Endothelial cell of umbilical vein (primary cell): ENCODE measurements around the gene WDR38. TPM values are rescaled to one million over a fixed set of nuclear protein-coding genes. Genes with fewer than 3 reads are reported as not detected.

Experiments
- BruUV-seq: library from RNA; stranded (reverse); fragments of 400-500 nt; replicated peaks from 2 replicates; lab custom pipeline; 2021; lab: Mats Ljungman, UMichigan
- CTCF ChIA-PET: fragments of 300-600, 350-600 bp; sonication (Branson Sonifier 250); formaldehyde crosslinking; loops from one replicate; lab custom pipeline; 2021; ENCODE audit warnings: antibody characterized with exemption, inconsistent platforms; lab: Charles Lee
- POLR2A ChIA-PET: fragments of 300-600, 350-600 bp; sonication (Branson Sonifier 250); formaldehyde crosslinking; loops from one replicate; lab custom pipeline; 2021; ENCODE audit warnings: antibody characterized with exemption, inconsistent platforms; lab: Charles Lee
- DNase-seq: peaks from one replicate; pipeline ENCODE4 v3.0.0-alpha.2; 2011; ENCODE audit warnings: low read depth, low spot score
- FAIRE-seq: peaks from 2 replicates; lab custom pipeline; 2011; peaks lifted over from hg19 to GRCh38; lab: Jason Lieb, UNC
- H2AFZ ChIP-seq: 2 replicates; pipeline ENCODE4 v1.6.0; 2012; ENCODE audit warnings: low read depth, low read length, control low read depth, inconsistent platforms
- H3K27ac ChIP-seq: 2 replicates; pipeline ENCODE4 v1.5.1; 2011; ENCODE audit warnings: low read depth, mild to moderate bottlenecking, control low read depth, low read length, moderate library complexity; ENCODE audit not compliant: insufficient read depth
- H3K27me3 ChIP-seq, 2 experiments: 2 replicates each; pipeline versions ENCODE4 v1.6.0 to v1.6.1; 2011; ENCODE audit warnings: low read length in 2 of 2, mixed read lengths in 1 of 2; ENCODE audit not compliant: control insufficient read depth in 2 of 2, insufficient read depth in 2 of 2
- H3K36me3 ChIP-seq, 2 experiments: 2 replicates in 1 of 2; 3 replicates in 1 of 2; pipeline ENCODE4 v1.5.1; 2011; ENCODE audit warnings: low read length in 2 of 2, mild to moderate bottlenecking in 1 of 2, moderate library complexity in 1 of 2; ENCODE audit not compliant: control insufficient read depth in 2 of 2, insufficient read depth in 2 of 2; ENCODE audit errors: extremely low read depth in 1 of 2
- H3K4me1 ChIP-seq: 3 replicates; pipeline ENCODE4 v1.5.1; 2011; ENCODE audit warnings: mild to moderate bottlenecking, low read length; ENCODE audit not compliant: control insufficient read depth, insufficient read depth; ENCODE audit errors: extremely low read depth
- H3K4me2 ChIP-seq: 2 replicates; pipeline ENCODE4 v1.6.1; 2011; ENCODE audit warnings: low read length, control low read depth, mixed read lengths; ENCODE audit not compliant: insufficient read depth
- H3K4me3 ChIP-seq, 3 experiments: fragments of 200-600 bp in 1 of 3; sonication (generic), shearing (Covaris generic) in 1 of 3; replicated peaks in 1 of 3; 2 replicates each; pipeline ENCODE4 v1.5.1; 2011 to 2016; ENCODE audit warnings: control low read depth in 3 of 3, low read length in 3 of 3, mild to moderate bottlenecking in 2 of 3, inconsistent platforms in 1 of 3, low read depth in 1 of 3, moderate library complexity in 1 of 3; ENCODE audit not compliant: insufficient read depth in 1 of 3
- H3K79me2 ChIP-seq: 2 replicates; pipeline ENCODE4 v1.6.0; 2012; ENCODE audit warnings: low read length, inconsistent platforms; ENCODE audit not compliant: control insufficient read depth, insufficient read depth
- H3K9ac ChIP-seq: replicated peaks from 2 replicates; pipeline ENCODE3; 2011; ENCODE audit warnings: low read length, control low read depth; ENCODE audit not compliant: insufficient read depth; ENCODE audit errors: extremely low read depth
- H3K9me1 ChIP-seq: replicated peaks from 3 replicates; pipeline ENCODE4 v1.6.0; 2011; ENCODE audit warnings: mild to moderate bottlenecking, low read length; ENCODE audit not compliant: control insufficient read depth, insufficient read depth; ENCODE audit errors: extremely low read depth
- H3K9me3 ChIP-seq: replicated peaks from 2 replicates; pipeline ENCODE4 v1.5.1; 2012; ENCODE audit warnings: low read length, inconsistent platforms; ENCODE audit not compliant: control insufficient read depth, insufficient read depth
- H4K20me1 ChIP-seq: replicated peaks from 2 replicates; pipeline ENCODE3; 2011; ENCODE audit warnings: mild to moderate bottlenecking, low read length; ENCODE audit not compliant: control insufficient read depth, insufficient read depth; ENCODE audit errors: extremely low read depth
- EZH2 ChIP-seq: IDR thresholded peaks from 2 replicates; pipeline ENCODE4 v1.6.1; 2012; ENCODE audit warnings: borderline replicate concordance, low read depth, mild to moderate bottlenecking, moderate library complexity, low read length, inconsistent platforms; ENCODE audit not compliant: severe bottlenecking
- GATA2 ChIP-seq: IDR thresholded peaks from 2 replicates; pipeline ENCODE4 v1.7.0; 2011; ENCODE audit warnings: low read depth, mild to moderate bottlenecking, moderate library complexity, mixed read lengths, low read length; ENCODE audit not compliant: insufficient read length, insufficient read depth
- JUN ChIP-seq: IDR thresholded peaks from 2 replicates; pipeline ENCODE4 v1.6.1; 2011; ENCODE audit warnings: borderline replicate concordance, low read depth; ENCODE audit not compliant: insufficient read length, insufficient read depth
- MYC ChIP-seq: IDR thresholded peaks from one replicate; pipeline ENCODE4 v1.6.1; 2011; ENCODE audit warnings: mild to moderate bottlenecking, low read depth, low read length
- POLR2A ChIP-seq: IDR thresholded peaks from 2 replicates; pipeline ENCODE4 v1.6.1; 2012; ENCODE audit warnings: low read depth, mild to moderate bottlenecking, control low read depth, low read length
- POLR2AphosphoS5 ChIP-seq: IDR thresholded peaks from 2 replicates; pipeline ENCODE4 v1.6.1; 2012; ENCODE audit warnings: low read depth, mild to moderate bottlenecking, control low read depth, low read length, moderate library complexity; ENCODE audit not compliant: insufficient read depth
- dilution Hi-C: fragments of 300-500 bp; cut with MboI; formaldehyde crosslinking; loops from one replicate; pipeline ENCODE4 v1.15.0; 2019; ENCODE audit warnings: low sequenced_read_pairs; ENCODE audit not compliant: extremely low pct_ligation_motif_present
- intact Hi-C: fragments of 100-400 bp; cut with micrococcal nuclease; formaldehyde crosslinking; loops from one replicate; pipeline ENCODE4 v1.10.0; 2022
- polyA plus RNA-seq, 4 experiments: library from polyadenylated mRNA; depleted of rRNA in 3 of 4; stranded (reverse) in 3 of 4; unstranded in 1 of 4; fragments of >200 nt; gene quantifications; 2 replicates each; pipeline versions ENCODE4 v1.2.1 to v1.2.3, GENCODE V29; 2011 to 2012; ENCODE audit warnings: missing spikeins in 1 of 4
- total RNA-seq: library from RNA; stranded (reverse); gene quantifications from 2 replicates; pipeline ENCODE4 v1.2.3, GENCODE V29; 2021
- TF ChIP-seq, protein P1 (sequence below): IDR thresholded peaks from 2 replicates; pipeline ENCODE4 v1.6.1; 2011; ENCODE audit not compliant: insufficient read depth, insufficient read length
- TF ChIP-seq, protein P2 (sequence below), 2 donors: IDR thresholded peaks; 1 replicate in 1 of 2; 2 replicates in 1 of 2; pipeline ENCODE4 v1.5.1; 2011; ENCODE audit warnings: low read length in 2 of 2, mild to moderate bottlenecking in 2 of 2, moderate library complexity in 2 of 2, control low read depth in 1 of 2, inconsistent platforms in 1 of 2, low read depth in 1 of 2; ENCODE audit not compliant: insufficient read depth in 1 of 2; ENCODE audit errors: extremely low read depth in 1 of 2

Gene WDR38
- total and polyA plus RNA-seq, 2 donors (not counting 3 experiments of a cell fraction or from before 2014, with no cell fraction given) = not detected

DNA sequence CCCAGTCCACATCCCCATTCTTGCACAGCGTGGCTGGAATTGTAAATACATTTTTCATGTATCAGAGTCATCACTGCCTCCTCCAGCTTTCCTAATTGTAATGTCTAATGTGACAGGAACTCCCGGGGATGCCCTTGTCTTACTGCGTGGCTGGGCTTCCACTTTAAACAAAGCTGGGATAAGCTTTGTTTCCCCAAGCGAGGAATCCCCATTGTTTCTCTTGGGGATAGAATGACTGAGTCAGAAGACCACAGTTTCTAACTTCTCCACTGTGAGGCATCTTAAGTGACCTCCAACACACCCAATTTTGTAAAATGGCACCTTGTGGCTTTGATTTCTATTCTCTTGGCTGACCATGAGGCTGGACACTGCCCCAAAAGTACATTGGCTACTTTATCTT is 31.1 kb downstream of the WDR38 start:
- no peaks in the 10 kb centered on the region for H3K9me1 ChIP-seq
- no peak for DNase-seq
- POLR2A ChIA-PET = no interaction called here
- no peaks in the 10 kb centered on the region for H3K9me3 ChIP-seq
- H3K4me3 ChIP-seq = no peak overlapping the region
- CTCF ChIA-PET = interaction anchor here (1.8 kb wide), 1 partner anchor 31 kb away, joined by 6 read pairs; the partner anchor contains the start of gene WDR38
- no peak overlapping the region for H3K27ac ChIP-seq
- H3K79me2 ChIP-seq = no peaks in the 10 kb centered on the region
- no peaks in the 10 kb centered on the region for H3K27me3 ChIP-seq
- no peaks in the 10 kb centered on the region for H4K20me1 ChIP-seq
- TF ChIP-seq JUN (no peak), POLR2AphosphoS5 (no peak), MYC (no peak), POLR2A (no peak), GATA2 (no peak), EZH2 (no peak)
- TF ChIP-seq, protein P1, sequence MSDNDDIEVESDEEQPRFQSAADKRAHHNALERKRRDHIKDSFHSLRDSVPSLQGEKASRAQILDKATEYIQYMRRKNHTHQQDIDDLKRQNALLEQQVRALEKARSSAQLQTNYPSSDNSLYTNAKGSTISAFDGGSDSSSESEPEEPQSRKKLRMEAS = no peak
- TF ChIP-seq, protein P2, sequence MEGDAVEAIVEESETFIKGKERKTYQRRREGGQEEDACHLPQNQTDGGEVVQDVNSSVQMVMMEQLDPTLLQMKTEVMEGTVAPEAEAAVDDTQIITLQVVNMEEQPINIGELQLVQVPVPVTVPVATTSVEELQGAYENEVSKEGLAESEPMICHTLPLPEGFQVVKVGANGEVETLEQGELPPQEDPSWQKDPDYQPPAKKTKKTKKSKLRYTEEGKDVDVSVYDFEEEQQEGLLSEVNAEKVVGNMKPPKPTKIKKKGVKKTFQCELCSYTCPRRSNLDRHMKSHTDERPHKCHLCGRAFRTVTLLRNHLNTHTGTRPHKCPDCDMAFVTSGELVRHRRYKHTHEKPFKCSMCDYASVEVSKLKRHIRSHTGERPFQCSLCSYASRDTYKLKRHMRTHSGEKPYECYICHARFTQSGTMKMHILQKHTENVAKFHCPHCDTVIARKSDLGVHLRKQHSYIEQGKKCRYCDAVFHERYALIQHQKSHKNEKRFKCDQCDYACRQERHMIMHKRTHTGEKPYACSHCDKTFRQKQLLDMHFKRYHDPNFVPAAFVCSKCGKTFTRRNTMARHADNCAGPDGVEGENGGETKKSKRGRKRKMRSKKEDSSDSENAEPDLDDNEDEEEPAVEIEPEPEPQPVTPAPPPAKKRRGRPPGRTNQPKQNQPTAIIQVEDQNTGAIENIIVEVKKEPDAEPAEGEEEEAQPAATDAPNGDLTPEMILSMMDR (IDR thresholded peaks at IDR 0.05; ENCODE audit: extremely low read depth in 1 of 2, insufficient read depth in 1 of 2, low read depth in 1 of 2, low read length in 2 of 2) = no peak
- BruUV-seq = no TSS peak
- intact Hi-C loops (no loop called here), dilution Hi-C loops (no loop called here)
- FAIRE-seq = no peak
- no peak overlapping the region for H3K9ac ChIP-seq
- H2AFZ ChIP-seq = no peak overlapping the region
- no peaks in the 10 kb centered on the region for H3K4me1 ChIP-seq
- H3K4me2 ChIP-seq = no peak overlapping the region
- H3K36me3 ChIP-seq = peaks cover 0 to 36% of the 10 kb centered on the region in 2 experiments
